Measurements from ENCODE around the gene IMMP2L.

DNA sequence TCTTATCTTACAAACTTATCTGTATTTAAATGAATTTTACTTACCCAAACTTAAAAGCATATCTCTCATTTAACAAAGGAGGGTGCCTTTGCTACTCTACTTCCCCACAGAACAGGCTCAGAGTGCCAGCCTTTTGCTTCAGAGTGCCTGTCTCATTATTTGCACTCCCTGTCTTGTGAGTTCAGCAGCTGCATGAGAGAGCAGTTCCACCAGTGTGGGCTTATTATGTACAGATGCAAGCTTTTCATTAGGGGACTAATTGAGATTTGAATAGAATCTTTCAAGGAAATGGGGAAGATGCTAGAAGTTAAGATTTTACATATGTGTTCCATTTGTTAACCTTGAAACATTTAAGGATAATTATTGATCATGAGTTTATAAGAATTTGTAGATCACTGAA, 781.6 kb downstream of the IMMP2L start:
- TF ChIP-seq CTCF (IDR thresholded peaks at IDR 0.05) (no peak), POLR2A (IDR thresholded peaks at IDR 0.05) (no peak)

All from uterus (tissue), 2 donors.